Smooth muscle cell (in vitro differentiated cells): ENCODE results near the gene KCNH1. TPM values are rescaled to one million over a fixed set of nuclear protein-coding genes. Genes with fewer than 3 reads are reported as not detected.

Experiments used
- DNase-seq: peaks from one replicate; lab custom pipeline; 2025; ENCODE audit not compliant: unreplicated experiment; lab: John Stamatoyannopoulos, UW
- H2AFZ ChIP-seq: fragments of 200-600 bp; sonication (generic); 2 replicates; pipeline ENCODE4 v1.6.0; 2016; ENCODE audit warnings: antibody characterized with exemption, low read depth, mild to moderate bottlenecking
- H3F3A ChIP-seq: fragments of 200-600 bp; sonication (generic); 2 replicates; pipeline ENCODE4 v1.6.0; 2017; ENCODE audit warnings: antibody characterized with exemption, low read depth
- H3K27ac ChIP-seq: fragments of 200-600 bp; sonication (generic); 2 replicates; pipeline ENCODE4 v1.5.1; 2016; ENCODE audit warnings: low read depth, mild to moderate bottlenecking
- H3K27me3 ChIP-seq: fragments of 200-600 bp; sonication (generic); 2 replicates; pipeline ENCODE4 v1.6.1; 2016; ENCODE audit warnings: low read depth, mild to moderate bottlenecking
- H3K36me3 ChIP-seq: fragments of 200-600 bp; sonication (generic); 2 replicates; pipeline ENCODE4 v1.5.1; 2016; ENCODE audit warnings: low read depth
- H3K4me1 ChIP-seq: fragments of 200-600 bp; sonication (generic); 2 replicates; pipeline ENCODE4 v1.5.1; 2016; ENCODE audit warnings: low read depth
- H3K4me2 ChIP-seq: fragments of 200-600 bp; sonication (generic); 2 replicates; pipeline ENCODE4 v1.6.0; 2016; ENCODE audit warnings: mild to moderate bottlenecking
- H3K4me3 ChIP-seq: fragments of 200-600 bp; sonication (generic); 2 replicates; pipeline ENCODE4 v1.5.1; 2016; ENCODE audit warnings: mild to moderate bottlenecking
- H3K79me2 ChIP-seq: fragments of 200-600 bp; sonication (generic); 2 replicates; pipeline ENCODE4 v1.6.0; 2016; ENCODE audit warnings: low read depth, mild to moderate bottlenecking
- H3K9ac ChIP-seq: fragments of 200-600 bp; sonication (generic); 2 replicates; pipeline ENCODE4 v1.6.0; 2016; ENCODE audit warnings: low read depth
- H3K9me3 ChIP-seq: fragments of 200-600 bp; sonication (generic); replicated peaks from 2 replicates; pipeline ENCODE4 v1.5.1; 2016; ENCODE audit warnings: low read depth
- H4K20me1 ChIP-seq: fragments of 200-600 bp; sonication (generic); 2 replicates; pipeline ENCODE4 v1.6.0; 2016; ENCODE audit warnings: low read depth
- CTCF ChIP-seq: fragments of 200-600 bp; sonication (generic); IDR thresholded peaks from 2 replicates; pipeline ENCODE4 v1.5.1; 2017; ENCODE audit warnings: borderline replicate concordance, mild to moderate bottlenecking, antibody characterized with exemption; ENCODE audit not compliant: insufficient read depth, poor library complexity, severe bottlenecking
- WGBS: methylation state at CpG from one replicate; pipeline ENCODE4 v1.1.7; 2016; ENCODE audit warnings: low lambda C conversion rate; 5-methylcytosine and 5-hydroxymethylcytosine counted together
- polyA plus RNA-seq: library from polyadenylated mRNA; unstranded; fragments of >200 nt; fragmentation: Nextera tagmentation; extraction: Ambion mirVana; gene quantifications from 2 replicates; pipeline ENCODE4 v1.2.1, GENCODE V29; 2016
- total RNA-seq: library from RNA; depleted of rRNA; stranded (reverse); fragments of >200 nt; gene quantifications from 2 replicates; pipeline ENCODE4 v1.2.3, GENCODE V29; 2014

Gene KCNH1
- total and polyA plus RNA-seq, 2 experiments from 2014 or later = 0.30 to 1.9 TPM

GRCh38 chr1:210741564-210741963 is 392.4 kb downstream of the KCNH1 start:
- H2AFZ ChIP-seq = no peak overlapping the region
- no peak for TF ChIP-seq CTCF
- no peak overlapping the region for H3K9ac ChIP-seq
- H3F3A ChIP-seq = no peaks in the 10 kb centered on the region
- no peak overlapping the region for H3K27ac ChIP-seq
- 90% methylated on average over 5 of the region's 5 CpGs for WGBS
- H3K9me3 ChIP-seq = no peaks in the 10 kb centered on the region
- H3K27me3 ChIP-seq = peaks cover 6% of the 10 kb centered on the region
- no peak overlapping the region for H3K4me2 ChIP-seq
- H4K20me1 ChIP-seq = no peaks in the 10 kb centered on the region
- no peaks in the 10 kb centered on the region for H3K4me1 ChIP-seq
- no peak for DNase-seq
- no peak overlapping the region for H3K4me3 ChIP-seq
- H3K79me2 ChIP-seq = no peaks in the 10 kb centered on the region
- no peaks in the 10 kb centered on the region for H3K36me3 ChIP-seq

- Histone ChIP-seq H3K79me2 (no peaks in the 10 kb centered on the region), H4K20me1 (no peaks in the 10 kb centered on the region), H2AFZ (no peak overlapping the region), H3K27me3 (peaks cover 6% of the 10 kb centered on the region), H3F3A (no peaks in the 10 kb centered on the region), H3K9ac (no peak overlapping the region), H3K36me3 (no peaks in the 10 kb centered on the region), H3K4me1 (no peaks in the 10 kb centered on the region), H3K4me3 (no peak overlapping the region), H3K27ac (no peak overlapping the region), H3K4me2 (no peak overlapping the region), H3K9me3 (no peaks in the 10 kb centered on the region)
- DNase-seq = no peak
- 42% methylated on average over 1 of the region's 1 CpG for WGBS
- no peak for TF ChIP-seq CTCF
These were observed 394.3 kb downstream of the KCNH1 start for GRCh38 chr1:210739627-210740026.

GRCh38 chr1:210738256-210738655 is 395.7 kb downstream of the KCNH1 start:
- no peak overlapping the region for H3K9ac ChIP-seq
- no peak for DNase-seq
- peaks cover 6% of the 10 kb centered on the region for H3K27me3 ChIP-seq
- WGBS = 71% methylated on average over 5 of the region's 5 CpGs
- no peak overlapping the region for H3K27ac ChIP-seq
- H4K20me1 ChIP-seq = no peaks in the 10 kb centered on the region
- no peaks in the 10 kb centered on the region for H3K4me1 ChIP-seq
- no peaks in the 10 kb centered on the region for H3K9me3 ChIP-seq
- no peaks in the 10 kb centered on the region for H3F3A ChIP-seq
- no peak overlapping the region for H3K4me3 ChIP-seq
- no peaks in the 10 kb centered on the region for H3K79me2 ChIP-seq
- H3K36me3 ChIP-seq = no peaks in the 10 kb centered on the region
- no peak overlapping the region for H2AFZ ChIP-seq
- H3K4me2 ChIP-seq = no peak overlapping the region
- TF ChIP-seq CTCF = no peak

- no peak overlapping the region for H3K27ac ChIP-seq
- WGBS = 56% methylated on average over 3 of the region's 3 CpGs
These were observed 397.2 kb downstream of the KCNH1 start for GRCh38 chr1:210736713-210737112.

More at GRCh38 chr1:210736713-210737112, 397.2 kb downstream of the KCNH1 start:
- TF ChIP-seq CTCF = no peak
- no peak overlapping the region for H2AFZ ChIP-seq
- DNase-seq = no peak
- H3K36me3 ChIP-seq = no peaks in the 10 kb centered on the region
- no peaks in the 10 kb centered on the region for H4K20me1 ChIP-seq
- no peaks in the 10 kb centered on the region for H3F3A ChIP-seq
- no peak overlapping the region for H3K4me3 ChIP-seq
- no peak overlapping the region for H3K4me2 ChIP-seq
- H3K4me1 ChIP-seq = no peaks in the 10 kb centered on the region
- H3K79me2 ChIP-seq = no peaks in the 10 kb centered on the region
- H3K9me3 ChIP-seq = no peaks in the 10 kb centered on the region
- H3K27me3 ChIP-seq = peaks cover 6% of the 10 kb centered on the region
- no peak overlapping the region for H3K9ac ChIP-seq
